ENCODE results near the gene GCGR.

The GCGR gene

GRCh38 chr17:81852237-81852636, 48.3 kb downstream of the GCGR start:
- DNase-seq: no peak

GRCh38 chr17:81854974-81855774, 51.2 kb downstream of the GCGR start:
- DNase-seq: no peak

GRCh38 chr17:81858170-81858966, 54.4 kb downstream of the GCGR start:
- no peak for DNase-seq

GRCh38 chr17:81858967-81859905, 55.3 kb downstream of the GCGR start:
- no peak for DNase-seq

GRCh38 chr17:81859906-81860755, 56.2 kb downstream of the GCGR start, which contains the start of gene P4HB:
TSS of gene P4HB (minus strand) at chr17:81860535. CDS start at chr17:81860471, 64 bp downstream.
- DNase-seq: no peak

- peak; percentile 100 for DNase-seq
Observed at GRCh38 chr17:81860756-81861568, 57.0 kb downstream of the GCGR start.

- DNase-seq: no peak
Observed at GRCh38 chr17:81863123-81863675, 59.2 kb downstream of the GCGR start.
